Loucy (cell line): ENCODE data around the gene INPP5F.

Experiments used
- H2AFZ ChIP-seq: fragments of 200-600 bp; sonication (generic); 2 replicates; pipeline ENCODE4 v1.6.0; 2016; ENCODE audit warnings: antibody characterized with exemption, mild to moderate bottlenecking, low read length, moderate library complexity
- H3F3A ChIP-seq: fragments of 200-600 bp; 2 replicates; pipeline ENCODE4 v1.6.0; 2016; ENCODE audit warnings: antibody characterized with exemption, low read depth, mild to moderate bottlenecking
- H3K27me3 ChIP-seq: fragments of 200-600 bp; sonication (generic); 2 replicates; pipeline ENCODE4 v1.6.1; 2014; ENCODE audit warnings: low read length, mild to moderate bottlenecking; ENCODE audit not compliant: insufficient read depth, poor library complexity, severe bottlenecking
- H3K36me3 ChIP-seq: fragments of 200-600 bp; sonication (generic); 2 replicates; pipeline ENCODE4 v1.6.1; 2016; ENCODE audit warnings: low read length; ENCODE audit not compliant: insufficient read depth
- H3K4me1 ChIP-seq: fragments of 200-600 bp; sonication (generic); 2 replicates; pipeline ENCODE4 v1.5.1; 2014; ENCODE audit warnings: low read length, mild to moderate bottlenecking; ENCODE audit not compliant: insufficient read depth, poor library complexity, severe bottlenecking
- H3K4me2 ChIP-seq: fragments of 200-600 bp; sonication (generic); 2 replicates; pipeline ENCODE4 v1.6.0; 2014; ENCODE audit warnings: antibody characterized with exemption, low read length, low read depth, mild to moderate bottlenecking; ENCODE audit not compliant: poor library complexity, severe bottlenecking
- H3K4me3 ChIP-seq: fragments of 200-600 bp; sonication (generic); 2 replicates; pipeline ENCODE4 v1.5.1; 2014; ENCODE audit warnings: low read length, mild to moderate bottlenecking, mixed read lengths; ENCODE audit not compliant: poor library complexity, severe bottlenecking
- H3K79me2 ChIP-seq: fragments of 200-600 bp; sonication (generic); 2 replicates; pipeline ENCODE4 v1.6.1; 2014; ENCODE audit warnings: low read length; ENCODE audit not compliant: insufficient read depth
- H3K9ac ChIP-seq: fragments of 200-600 bp; sonication (generic); 2 replicates; pipeline ENCODE4 v1.6.0; 2014; ENCODE audit warnings: mild to moderate bottlenecking, low read depth, low read length, moderate library complexity; ENCODE audit not compliant: poor library complexity, severe bottlenecking
- H3K9me2 ChIP-seq: fragments of 200-600 bp; sonication (generic); replicated peaks from 2 replicates; pipeline ENCODE4 v1.6.1; 2016; ENCODE audit warnings: low read depth, low read length, mixed read lengths
- H3K9me3 ChIP-seq: fragments of 200-600 bp; sonication (generic); 2 replicates; pipeline ENCODE4 v1.6.1; 2014; ENCODE audit warnings: mild to moderate bottlenecking, antibody characterized with exemption, low read length, low read depth; ENCODE audit not compliant: insufficient read depth
- H4K20me1 ChIP-seq: fragments of 200-600 bp; sonication (generic); 2 replicates; pipeline ENCODE4 v1.6.0; 2014; ENCODE audit warnings: antibody characterized with exemption, low read length, mild to moderate bottlenecking; ENCODE audit not compliant: insufficient read depth, poor library complexity, severe bottlenecking
- CTCF ChIP-seq: fragments of 200-600 bp; sonication (generic); conservative IDR thresholded peaks from 2 replicates; pipeline ENCODE4 v1.5.1; 2014; ENCODE audit warnings: mild to moderate bottlenecking, antibody characterized with exemption, low read length
- EZH2phosphoT487 ChIP-seq: fragments of 200-600 bp; IDR thresholded peaks from 2 replicates; pipeline ENCODE4 v1.6.1; 2018; ENCODE audit warnings: antibody characterized with exemption, mild to moderate bottlenecking, moderate library complexity, borderline replicate concordance

INPP5F gene

GRCh38 chr10:119725517-119725827 lies 378 bp upstream of the INPP5F start:
- Histone ChIP-seq H2AFZ (peak overlapping the region; percentile 78), H3K4me3 (peak overlapping the region; percentile 89), H3K9ac (peak overlapping the region; percentile 84), H3K9me2 (no peaks in the 10 kb centered on the region), H3F3A (peaks cover 4% of the 10 kb centered on the region; the same call in 1 of the 2 replicates), H3K9me3 (no peaks in the 10 kb centered on the region), H3K36me3 (no peaks in the 10 kb centered on the region), H4K20me1 (peaks cover 12% of the 10 kb centered on the region), H3K4me2 (peak overlapping the region; percentile 90), H3K27me3 (no peaks in the 10 kb centered on the region), H3K4me1 (peaks cover 46% of the 10 kb centered on the region), H3K79me2 (peaks cover 37% of the 10 kb centered on the region)
- TF ChIP-seq EZH2phosphoT487 (no peak), CTCF (no peak)

- no peak for TF ChIP-seq EZH2phosphoT487
- no peak for TF ChIP-seq CTCF
- Histone ChIP-seq H3K36me3 (no peaks in the 10 kb centered on the region), H3K9me2 (no peaks in the 10 kb centered on the region), H3K9me3 (no peaks in the 10 kb centered on the region), H4K20me1 (peaks cover 12% of the 10 kb centered on the region), H3K4me1 (peaks cover 46% of the 10 kb centered on the region), H3K79me2 (peaks cover 37% of the 10 kb centered on the region), H3K27me3 (no peaks in the 10 kb centered on the region), H3F3A (peaks cover 4% of the 10 kb centered on the region; the same call in 1 of the 2 replicates), H3K9ac (peak overlapping the region; percentile 67), H3K4me3 (peak overlapping the region; percentile 89), H2AFZ (peak overlapping the region; percentile 79; the same call in 1 of the 2 replicates), H3K4me2 (peak overlapping the region; percentile 81)
Observed at GRCh38 chr10:119726676-119727261, 919 bp downstream of the INPP5F start.

GRCh38 chr10:119728172-119728800 lies 2.4 kb downstream of the INPP5F start:
- Histone ChIP-seq H3K4me1 (peaks cover 46% of the 10 kb centered on the region), H3K79me2 (peaks cover 44% of the 10 kb centered on the region), H3K9me2 (no peaks in the 10 kb centered on the region), H3K36me3 (no peaks in the 10 kb centered on the region), H3K27me3 (no peaks in the 10 kb centered on the region), H4K20me1 (peaks cover 12% of the 10 kb centered on the region), H2AFZ (no peak overlapping the region), H3K9ac (peak overlapping the region; percentile 67), H3F3A (peaks cover 4% of the 10 kb centered on the region; the same call in 1 of the 2 replicates), H3K9me3 (no peaks in the 10 kb centered on the region), H3K4me2 (peak overlapping the region; percentile 81), H3K4me3 (peak overlapping the region; percentile 89)
- no peak for TF ChIP-seq EZH2phosphoT487
- no peak for TF ChIP-seq CTCF
